Measurements from ENCODE around the gene RIMS4. TPM values are rescaled to one million over a fixed set of nuclear protein-coding genes. Genes with fewer than 3 reads are reported as not detected.

RIMS4 gene
- total RNA-seq, 2 donors from 2014 or later, result 0.47 to 1.5 TPM

DNA sequence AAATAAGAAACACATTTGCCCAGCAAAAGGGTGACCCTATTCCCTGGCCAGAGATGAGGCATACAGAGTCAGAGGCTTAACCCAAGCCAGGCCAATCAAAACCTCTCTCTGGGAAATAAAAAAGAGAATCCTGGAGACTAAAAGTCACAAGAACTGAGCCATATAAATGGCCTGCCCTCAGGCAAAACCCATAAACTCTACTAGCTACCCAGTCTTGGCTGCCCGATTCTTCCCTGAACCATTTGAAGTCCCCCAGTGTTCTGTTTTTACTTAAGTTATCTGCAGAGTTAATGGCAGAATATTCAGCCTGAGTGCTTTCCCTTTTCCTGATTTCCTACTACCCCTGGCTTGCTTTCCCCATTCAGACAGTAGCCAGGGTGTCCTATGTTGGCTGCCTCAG lies 50.8 kb downstream of the RIMS4 start:
- no peak for DNase-seq (ENCODE audit: low spot score)
- Histone ChIP-seq H3K36me3 (no peaks in the 10 kb centered on the region), H3K27ac (no peak overlapping the region), H3K4me3 (no peak overlapping the region), H3K4me1 (peaks cover 0 to 21% of the 10 kb centered on the region in 2 donors), H3K27me3 (no peaks in the 10 kb centered on the region), H3K9me3 (no peaks in the 10 kb centered on the region)
- TF ChIP-seq, protein P1, sequence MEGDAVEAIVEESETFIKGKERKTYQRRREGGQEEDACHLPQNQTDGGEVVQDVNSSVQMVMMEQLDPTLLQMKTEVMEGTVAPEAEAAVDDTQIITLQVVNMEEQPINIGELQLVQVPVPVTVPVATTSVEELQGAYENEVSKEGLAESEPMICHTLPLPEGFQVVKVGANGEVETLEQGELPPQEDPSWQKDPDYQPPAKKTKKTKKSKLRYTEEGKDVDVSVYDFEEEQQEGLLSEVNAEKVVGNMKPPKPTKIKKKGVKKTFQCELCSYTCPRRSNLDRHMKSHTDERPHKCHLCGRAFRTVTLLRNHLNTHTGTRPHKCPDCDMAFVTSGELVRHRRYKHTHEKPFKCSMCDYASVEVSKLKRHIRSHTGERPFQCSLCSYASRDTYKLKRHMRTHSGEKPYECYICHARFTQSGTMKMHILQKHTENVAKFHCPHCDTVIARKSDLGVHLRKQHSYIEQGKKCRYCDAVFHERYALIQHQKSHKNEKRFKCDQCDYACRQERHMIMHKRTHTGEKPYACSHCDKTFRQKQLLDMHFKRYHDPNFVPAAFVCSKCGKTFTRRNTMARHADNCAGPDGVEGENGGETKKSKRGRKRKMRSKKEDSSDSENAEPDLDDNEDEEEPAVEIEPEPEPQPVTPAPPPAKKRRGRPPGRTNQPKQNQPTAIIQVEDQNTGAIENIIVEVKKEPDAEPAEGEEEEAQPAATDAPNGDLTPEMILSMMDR (IDR thresholded peaks at IDR 0.05), result no peak

DNA sequence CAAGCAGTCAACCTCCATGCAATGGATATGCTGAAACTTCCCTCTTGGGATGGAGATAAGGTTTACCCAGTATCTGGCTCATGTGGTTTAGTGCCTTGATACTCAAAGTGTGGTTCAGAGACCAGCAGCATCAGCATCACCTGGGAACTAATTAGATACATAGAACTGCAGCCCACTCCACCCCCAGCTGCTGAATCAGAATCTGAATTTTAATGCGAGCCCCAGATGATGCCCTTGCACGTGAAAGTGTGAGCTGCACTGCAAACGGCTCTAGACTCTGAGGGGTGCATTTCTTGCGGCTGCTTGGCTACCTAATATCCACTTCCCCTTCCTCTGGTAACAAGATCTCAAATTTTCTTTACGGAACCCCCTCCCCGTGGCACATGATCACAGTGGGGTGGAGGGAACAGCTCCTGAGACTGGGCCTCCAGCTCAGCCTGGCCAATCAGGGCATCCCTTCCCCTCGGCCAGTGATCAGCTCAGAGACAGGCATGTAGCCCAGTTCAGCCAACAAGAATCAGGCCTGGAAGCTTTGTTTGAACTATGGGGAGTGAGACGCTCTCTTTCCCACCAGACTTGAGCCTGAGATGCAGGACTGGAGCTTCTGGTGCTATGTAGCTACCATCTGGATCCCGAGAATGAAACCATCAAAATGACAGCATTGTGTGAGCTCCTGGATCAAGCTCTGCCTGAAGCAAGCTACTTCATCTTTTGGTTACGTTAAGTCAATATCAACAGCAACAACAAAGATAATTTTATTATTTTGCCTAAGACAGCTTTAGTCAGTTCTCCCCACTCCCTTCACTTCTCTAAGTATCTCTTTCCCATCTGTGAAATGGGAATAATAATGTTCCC lies 51.9 kb downstream of the RIMS4 start:
- DNase-seq (ENCODE audit: low spot score), result no peak
- peaks cover 0 to 21% of the 10 kb centered on the region in 2 donors for H3K4me1 ChIP-seq
- H3K27me3 ChIP-seq, result no peaks in the 10 kb centered on the region
- no peaks in the 10 kb centered on the region for H3K36me3 ChIP-seq
- H3K9me3 ChIP-seq, result no peaks in the 10 kb centered on the region
- TF ChIP-seq, protein P1 (IDR thresholded peaks at IDR 0.05), result no peak
- no peak overlapping the region for H3K4me3 ChIP-seq
- no peak overlapping the region for H3K27ac ChIP-seq

DNA sequence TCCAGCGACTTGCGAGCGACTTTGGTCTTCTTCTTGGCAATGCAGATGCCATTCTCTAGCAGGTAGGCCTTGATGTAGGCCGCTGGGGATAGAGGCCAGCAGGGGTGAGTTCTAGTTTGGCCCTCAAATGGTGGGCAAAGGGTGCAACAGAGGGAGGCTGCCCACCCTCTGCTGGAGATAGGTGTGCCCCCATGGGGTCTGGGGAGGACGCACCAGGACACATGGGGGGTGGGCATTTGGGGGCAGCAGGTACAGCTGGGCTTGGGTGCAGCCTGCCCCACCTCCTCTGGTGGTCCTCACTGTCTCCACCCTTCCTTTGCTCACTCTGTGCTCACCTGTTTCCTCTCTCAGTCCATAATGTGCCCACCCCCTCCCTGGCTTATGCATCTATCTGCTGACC lies 53.4 kb downstream of the RIMS4 start:
- Histone ChIP-seq H3K4me3 (no peak overlapping the region), H3K9me3 (no peaks in the 10 kb centered on the region), H3K4me1 (peaks cover 0 to 9% of the 10 kb centered on the region in 2 donors), H3K27me3 (no peaks in the 10 kb centered on the region), H3K27ac (no peak overlapping the region), H3K36me3 (no peaks in the 10 kb centered on the region)
- TF ChIP-seq, protein P1 (IDR thresholded peaks at IDR 0.05), result no peak
- DNase-seq (ENCODE audit: low spot score), result no peak

DNA sequence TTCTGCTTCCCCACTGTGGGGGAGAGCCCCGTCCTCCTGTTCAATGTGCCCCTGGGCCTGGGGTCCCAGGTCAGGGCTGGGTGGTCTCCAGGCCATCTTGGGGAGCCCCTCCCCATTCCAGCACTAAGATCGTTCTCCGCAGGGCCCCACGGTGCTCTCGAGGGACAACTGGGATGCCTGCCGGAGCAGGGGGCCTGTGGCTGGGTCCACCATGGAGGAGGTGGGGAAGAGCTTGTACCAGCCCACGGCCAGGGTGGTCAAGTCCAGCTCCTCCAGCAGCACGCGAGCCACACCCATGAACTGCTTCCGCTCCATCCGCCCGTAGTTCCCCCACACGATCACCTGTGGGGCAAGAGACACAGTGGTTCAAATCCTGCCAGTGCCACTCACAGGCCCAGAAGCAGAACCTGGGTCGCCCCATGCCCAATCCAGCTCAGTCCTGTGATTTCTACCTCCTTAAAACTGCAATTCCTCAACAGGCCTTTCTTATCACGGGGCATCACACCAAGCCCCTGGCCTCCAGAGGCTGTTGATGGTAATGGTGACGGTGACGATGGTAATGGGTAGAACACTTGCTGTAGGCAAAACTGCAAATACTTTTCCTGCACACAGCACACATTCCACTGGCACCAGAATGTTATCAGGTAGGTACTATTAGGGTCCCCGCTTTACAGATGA lies 54.2 kb downstream of the RIMS4 start:
- H3K27me3 ChIP-seq, result no peaks in the 10 kb centered on the region
- no peaks in the 10 kb centered on the region for H3K9me3 ChIP-seq
- no peak for DNase-seq (ENCODE audit: low spot score)
- H3K36me3 ChIP-seq, result no peaks in the 10 kb centered on the region
- no peak overlapping the region for H3K27ac ChIP-seq
- no peak overlapping the region for H3K4me3 ChIP-seq
- H3K4me1 ChIP-seq, result peaks cover 0 to 1% of the 10 kb centered on the region in 2 donors
- TF ChIP-seq, protein P1 (IDR thresholded peaks at IDR 0.05), result no peak

DNA sequence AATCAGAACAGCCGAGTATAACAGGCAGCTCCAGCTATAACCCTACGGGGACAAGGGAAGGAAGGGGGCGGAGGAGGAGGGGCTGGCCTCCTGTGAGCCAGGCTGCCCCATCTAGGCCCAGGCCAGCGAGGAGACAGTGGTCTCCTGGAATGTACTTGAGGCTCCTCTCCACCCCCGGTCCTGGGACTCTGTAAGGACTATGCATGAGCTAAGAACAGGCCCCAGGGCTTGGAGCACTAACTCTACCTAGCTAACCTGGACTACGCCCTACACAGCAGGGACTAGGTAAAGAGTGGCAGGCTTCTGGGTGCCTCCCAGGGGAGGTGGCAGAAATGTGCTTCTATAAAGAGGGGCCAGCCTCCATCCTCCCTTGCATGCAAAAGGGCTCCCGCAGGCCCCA lies 55.8 kb downstream of the RIMS4 start:
- no peaks in the 10 kb centered on the region for H3K36me3 ChIP-seq
- DNase-seq (ENCODE audit: low spot score), result no peak
- H3K27ac ChIP-seq, result no peak overlapping the region
- no peaks in the 10 kb centered on the region for H3K9me3 ChIP-seq
- H3K27me3 ChIP-seq, result no peaks in the 10 kb centered on the region
- H3K4me1 ChIP-seq, result no peaks in the 10 kb centered on the region
- TF ChIP-seq, protein P1 (IDR thresholded peaks at IDR 0.05), result no peak
- H3K4me3 ChIP-seq, result no peak overlapping the region

All from right atrium auricular region (tissue), 2 donors.